Measurements from ENCODE around the gene KLK3.

Gene KLK3

DNA sequence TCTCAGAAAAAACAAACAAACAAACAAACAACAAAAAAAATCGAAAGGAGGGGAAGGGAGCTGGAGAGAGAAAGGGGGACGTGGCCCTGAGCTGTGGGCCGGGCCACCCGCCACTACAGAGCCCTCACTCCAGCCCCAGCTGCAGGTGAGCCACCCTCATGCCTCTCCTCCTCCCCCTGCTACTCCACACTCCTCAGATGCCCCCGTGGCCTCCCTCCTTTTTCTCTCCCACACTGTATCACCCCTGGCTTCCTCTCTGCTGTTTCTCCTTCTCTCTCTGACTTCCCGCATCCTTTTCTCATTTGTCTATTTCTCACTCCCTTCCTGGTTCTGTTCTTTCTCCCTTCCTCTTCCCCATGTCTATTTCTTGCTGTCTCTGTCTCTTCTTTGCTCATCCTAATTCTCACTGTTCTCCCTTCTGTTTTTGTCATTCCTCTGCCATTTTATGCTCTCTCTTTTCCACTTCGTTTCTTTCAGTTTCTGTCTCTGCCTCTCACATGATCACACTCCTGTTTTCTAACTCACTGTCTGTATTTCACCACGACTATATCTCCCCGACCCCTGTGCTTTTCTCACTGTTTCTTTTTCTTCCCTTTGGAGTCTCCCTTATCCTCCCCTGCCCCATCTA lies 21.2 kb downstream of the KLK3 start:
- H3F3A ChIP-seq (ENCODE audit: insufficient read depth), result no peaks in the 10 kb centered on the region
- H3K36me3 ChIP-seq (ENCODE audit: low read length), result no peaks in the 10 kb centered on the region
- H3K27me3 ChIP-seq (ENCODE audit: low read length), result no peaks in the 10 kb centered on the region; the same call in 1 of the 2 replicates
- no peaks in the 10 kb centered on the region for H3K79me2 ChIP-seq (ENCODE audit: insufficient read depth, low read length)
- no peaks in the 10 kb centered on the region for H3K9me3 ChIP-seq (ENCODE audit: insufficient read depth, low read length)
- no peak overlapping the region for H3K9ac ChIP-seq (ENCODE audit: low read length)
- H3K9me2 ChIP-seq (replicated peaks; ENCODE audit: insufficient read depth, low read length), result no peaks in the 10 kb centered on the region
- H2AFZ ChIP-seq (ENCODE audit: low read depth, low read length, severe bottlenecking), result no peak overlapping the region
- H3K27ac ChIP-seq (ENCODE audit: low read depth, low read length), result no peak overlapping the region
- no peak overlapping the region for H3K4me3 ChIP-seq (ENCODE audit: insufficient read depth, low read length, poor library complexity, severe bottlenecking)
- no peaks in the 10 kb centered on the region for H4K20me1 ChIP-seq (ENCODE audit: low read depth, low read length)
- TF ChIP-seq EZH2phosphoT487 (conservative IDR thresholded peaks at IDR 0.05; ENCODE audit: low read length), result no peak
- TF ChIP-seq, protein P1, sequence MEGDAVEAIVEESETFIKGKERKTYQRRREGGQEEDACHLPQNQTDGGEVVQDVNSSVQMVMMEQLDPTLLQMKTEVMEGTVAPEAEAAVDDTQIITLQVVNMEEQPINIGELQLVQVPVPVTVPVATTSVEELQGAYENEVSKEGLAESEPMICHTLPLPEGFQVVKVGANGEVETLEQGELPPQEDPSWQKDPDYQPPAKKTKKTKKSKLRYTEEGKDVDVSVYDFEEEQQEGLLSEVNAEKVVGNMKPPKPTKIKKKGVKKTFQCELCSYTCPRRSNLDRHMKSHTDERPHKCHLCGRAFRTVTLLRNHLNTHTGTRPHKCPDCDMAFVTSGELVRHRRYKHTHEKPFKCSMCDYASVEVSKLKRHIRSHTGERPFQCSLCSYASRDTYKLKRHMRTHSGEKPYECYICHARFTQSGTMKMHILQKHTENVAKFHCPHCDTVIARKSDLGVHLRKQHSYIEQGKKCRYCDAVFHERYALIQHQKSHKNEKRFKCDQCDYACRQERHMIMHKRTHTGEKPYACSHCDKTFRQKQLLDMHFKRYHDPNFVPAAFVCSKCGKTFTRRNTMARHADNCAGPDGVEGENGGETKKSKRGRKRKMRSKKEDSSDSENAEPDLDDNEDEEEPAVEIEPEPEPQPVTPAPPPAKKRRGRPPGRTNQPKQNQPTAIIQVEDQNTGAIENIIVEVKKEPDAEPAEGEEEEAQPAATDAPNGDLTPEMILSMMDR (IDR thresholded peaks at IDR 0.05; ENCODE audit: insufficient read depth, low read length, poor library complexity, severe bottlenecking), result no peak
- H3K4me2 ChIP-seq (ENCODE audit: low read depth, low read length, poor library complexity, severe bottlenecking), result no peak overlapping the region

- H3K27me3 ChIP-seq (ENCODE audit: low read length), result no peaks in the 10 kb centered on the region; the same call in 1 of the 2 replicates
- TF ChIP-seq, protein P1 (IDR thresholded peaks at IDR 0.05; ENCODE audit: insufficient read depth, low read length, poor library complexity, severe bottlenecking), result no peak
- TF ChIP-seq EZH2phosphoT487 (conservative IDR thresholded peaks at IDR 0.05; ENCODE audit: low read length), result no peak
- no peak overlapping the region for H2AFZ ChIP-seq (ENCODE audit: low read depth, low read length, severe bottlenecking)
- H3K79me2 ChIP-seq (ENCODE audit: insufficient read depth, low read length), result no peaks in the 10 kb centered on the region
- H3K9ac ChIP-seq (ENCODE audit: low read length), result no peak overlapping the region
- no peak overlapping the region for H3K4me3 ChIP-seq (ENCODE audit: insufficient read depth, low read length, poor library complexity, severe bottlenecking)
- H3K9me2 ChIP-seq (replicated peaks; ENCODE audit: insufficient read depth, low read length), result no peaks in the 10 kb centered on the region
- no peak overlapping the region for H3K27ac ChIP-seq (ENCODE audit: low read depth, low read length)
- no peak overlapping the region for H3K4me2 ChIP-seq (ENCODE audit: low read depth, low read length, poor library complexity, severe bottlenecking)
- no peaks in the 10 kb centered on the region for H4K20me1 ChIP-seq (ENCODE audit: low read depth, low read length)
- H3K36me3 ChIP-seq (ENCODE audit: low read length), result no peaks in the 10 kb centered on the region
- H3F3A ChIP-seq (ENCODE audit: insufficient read depth), result no peaks in the 10 kb centered on the region
- H3K9me3 ChIP-seq (ENCODE audit: insufficient read depth, low read length), result no peaks in the 10 kb centered on the region
These were observed 21.7 kb downstream of the KLK3 start for GRCh38 chr19:50876456-50876855.

DNA sequence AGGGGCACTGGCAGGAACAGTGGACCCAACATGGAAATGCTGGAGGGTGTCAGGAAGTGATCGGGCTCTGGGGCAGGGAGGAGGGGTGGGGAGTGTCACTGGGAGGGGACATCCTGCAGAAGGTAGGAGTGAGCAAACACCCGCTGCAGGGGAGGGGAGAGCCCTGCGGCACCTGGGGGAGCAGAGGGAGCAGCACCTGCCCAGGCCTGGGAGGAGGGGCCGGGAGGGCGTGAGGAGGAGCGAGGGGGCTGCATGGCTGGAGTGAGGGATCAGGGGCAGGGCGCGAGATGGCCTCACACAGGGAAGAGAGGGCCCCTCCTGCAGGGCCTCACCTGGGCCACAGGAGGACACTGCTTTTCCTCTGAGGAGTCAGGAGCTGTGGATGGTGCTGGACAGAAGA lies 22.6 kb downstream of the KLK3 start:
- Histone ChIP-seq H3K9me2 (replicated peaks; ENCODE audit: insufficient read depth, low read length) (no peaks in the 10 kb centered on the region), H3K9me3 (ENCODE audit: insufficient read depth, low read length) (no peaks in the 10 kb centered on the region), H3K9ac (ENCODE audit: low read length) (no peak overlapping the region), H3K27ac (ENCODE audit: low read depth, low read length) (no peak overlapping the region), H3K36me3 (ENCODE audit: low read length) (no peaks in the 10 kb centered on the region), H3K4me2 (ENCODE audit: low read depth, low read length, poor library complexity, severe bottlenecking) (no peak overlapping the region), H3F3A (ENCODE audit: insufficient read depth) (no peaks in the 10 kb centered on the region), H3K79me2 (ENCODE audit: insufficient read depth, low read length) (no peaks in the 10 kb centered on the region), H3K4me3 (ENCODE audit: insufficient read depth, low read length, poor library complexity, severe bottlenecking) (no peak overlapping the region), H2AFZ (ENCODE audit: low read depth, low read length, severe bottlenecking) (no peak overlapping the region), H3K27me3 (ENCODE audit: low read length) (no peaks in the 10 kb centered on the region; the same call in 1 of the 2 replicates), H4K20me1 (ENCODE audit: low read depth, low read length) (no peaks in the 10 kb centered on the region)
- TF ChIP-seq EZH2phosphoT487 (conservative IDR thresholded peaks at IDR 0.05; ENCODE audit: low read length), result no peak
- TF ChIP-seq, protein P1 (IDR thresholded peaks at IDR 0.05; ENCODE audit: insufficient read depth, low read length, poor library complexity, severe bottlenecking), result no peak
